ENCODE data around the gene FBXL19.

Gene FBXL19

GRCh38 chr16:30895627-30896260 is 27.6 kb upstream of the FBXL19 start:
- no peak for DNase-seq (ENCODE audit: low read depth)

GRCh38 chr16:30896261-30896888 is 27.0 kb upstream of the FBXL19 start, which contains the start of gene CTF1:
Gene CTF1 (plus strand): TSS chr16:30896614. CDS start chr16:30896644, 30 bp downstream.
- peak; percentile 94 for DNase-seq (ENCODE audit: low read depth)

GRCh38 chr16:30896889-30897733 is 26.3 kb upstream of the FBXL19 start:
- peak; percentile 94 for DNase-seq (ENCODE audit: low read depth)

GRCh38 chr16:30899794-30900193 is 23.6 kb upstream of the FBXL19 start:
- DNase-seq (ENCODE audit: low read depth), result no peak

GRCh38 chr16:30900588-30900987 is 22.8 kb upstream of the FBXL19 start:
- DNase-seq (ENCODE audit: low read depth), result no peak

- no peak for DNase-seq (ENCODE audit: low read depth)
These were observed 22.0 kb upstream of the FBXL19 start for GRCh38 chr16:30901201-30902028.

- DNase-seq (ENCODE audit: low read depth), result peak; percentile 72
These were observed 21.1 kb upstream of the FBXL19 start for GRCh38 chr16:30902029-30902972.

GRCh38 chr16:30903002-30903401 is 20.4 kb upstream of the FBXL19 start:
- DNase-seq (ENCODE audit: low read depth), result no peak

GRCh38 chr16:30903596-30903995 is 19.8 kb upstream of the FBXL19 start:
- peak; percentile 64 for DNase-seq (ENCODE audit: low read depth)

- DNase-seq (ENCODE audit: low read depth), result no peak
These were observed 19.1 kb upstream of the FBXL19 start for GRCh38 chr16:30904114-30904780.

GRCh38 chr16:30907064-30907463 is 16.3 kb upstream of the FBXL19 start:
- no peak for DNase-seq (ENCODE audit: low read depth)

- DNase-seq (ENCODE audit: low read depth), result no peak
These were observed 12.8 kb upstream of the FBXL19 start for GRCh38 chr16:30910427-30911029.

GRCh38 chr16:30912794-30913412 is 10.5 kb upstream of the FBXL19 start:
- DNase-seq (ENCODE audit: low read depth), result no peak

GRCh38 chr16:30914830-30915229 is 8.5 kb upstream of the FBXL19 start:
- no peak for DNase-seq (ENCODE audit: low read depth)

GRCh38 chr16:30918614-30919013 is 4.8 kb upstream of the FBXL19 start:
- DNase-seq (ENCODE audit: low read depth), result no peak

GRCh38 chr16:30920891-30921290 is 2.5 kb upstream of the FBXL19 start:
- DNase-seq (ENCODE audit: low read depth), result no peak

- DNase-seq (ENCODE audit: low read depth), result no peak
These were observed 2.0 kb upstream of the FBXL19 start for GRCh38 chr16:30921459-30921747.

GRCh38 chr16:30921748-30922419 is 1.5 kb upstream of the FBXL19 start:
- peak; percentile 90 for DNase-seq (ENCODE audit: low read depth)

GRCh38 chr16:30922420-30922959 is 882 bp upstream of the FBXL19 start:
- peak; percentile 100 for DNase-seq (ENCODE audit: low read depth)
